ENCODE measurements around the gene FAU. TPM values are rescaled to one million over a fixed set of nuclear protein-coding genes. Genes with fewer than 3 reads are reported as not detected.

Gene FAU
- total and polyA plus RNA-seq, 2 of the 13 experiments (the other 11 are each of a cell fraction or from before 2014, with no cell fraction given) = 374 to 869 TPM

GRCh38 chr11:65110354-65110861, 11.5 kb downstream of the FAU start (continued):
- TF ChIP-seq, protein P1, sequence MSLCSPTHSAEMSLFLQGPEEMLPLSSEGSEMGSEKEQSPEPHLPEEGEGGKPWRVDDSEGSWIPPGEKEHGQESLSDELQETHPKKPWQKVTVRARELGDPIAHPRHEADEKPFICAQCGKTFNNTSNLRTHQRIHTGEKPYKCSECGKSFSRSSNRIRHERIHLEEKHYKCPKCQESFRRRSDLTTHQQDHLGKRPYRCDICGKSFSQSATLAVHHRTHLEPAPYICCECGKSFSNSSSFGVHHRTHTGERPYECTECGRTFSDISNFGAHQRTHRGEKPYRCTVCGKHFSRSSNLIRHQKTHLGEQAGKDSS (CRISPR knock-in tag; IDR thresholded peaks at IDR 0.05; ENCODE audit: borderline replicate concordance, low read depth) = no peak
- no peak for TF ChIP-seq NFE2L2 (IDR thresholded peaks at IDR 0.05; ENCODE audit: low read length)

DNA sequence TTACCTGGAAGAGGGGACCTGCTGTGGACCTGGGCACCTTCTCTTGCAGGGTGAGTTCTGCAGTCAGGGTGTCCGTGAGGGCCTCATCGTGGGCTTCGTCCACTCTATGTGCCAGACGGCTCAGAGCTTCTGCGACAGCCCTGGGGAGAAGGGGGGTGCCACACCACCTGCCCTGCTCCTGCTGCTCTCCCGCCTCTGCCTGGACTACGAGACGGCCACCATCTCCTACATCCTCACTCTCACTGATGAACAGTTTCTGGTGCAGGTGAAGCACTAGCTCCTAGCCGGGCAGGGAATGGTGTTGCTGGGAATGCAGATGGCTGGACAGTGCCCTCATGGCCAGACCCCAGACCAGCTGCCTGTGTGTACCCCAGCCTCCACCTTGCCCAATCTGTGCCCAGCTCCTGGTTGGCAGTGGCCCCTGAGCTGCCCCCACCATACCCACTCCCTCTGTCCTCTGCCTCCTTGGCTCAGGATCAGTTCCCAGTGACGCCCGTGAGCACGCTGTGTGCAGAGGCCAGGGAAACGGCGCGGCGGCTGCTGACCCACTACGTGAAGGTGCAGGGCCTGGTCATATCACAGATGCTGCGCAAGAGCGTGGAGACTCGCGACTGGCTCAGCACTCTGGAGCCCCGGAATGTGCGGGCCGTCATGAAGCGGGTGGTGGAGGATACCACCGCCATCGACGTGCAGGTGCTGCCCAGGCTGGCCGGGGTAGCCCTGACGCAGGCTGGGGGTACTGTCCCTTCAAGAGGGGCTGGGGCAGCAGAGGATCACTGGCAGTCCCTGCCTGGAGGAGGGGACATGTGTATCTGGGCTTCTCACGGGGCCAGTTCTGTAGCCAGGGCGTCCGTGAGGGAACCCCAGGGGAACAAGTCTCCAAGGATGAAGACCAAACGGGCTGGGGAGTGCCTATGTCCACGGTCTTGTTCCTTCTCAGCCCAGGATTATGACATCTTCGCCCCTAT, 12.4 kb downstream of the FAU start:
- CTCF ChIA-PET (ENCODE audit: low intra/inter-chr PET ratio, low total read pairs) = interaction anchor here (1.4 to 1.5 kb wide), 2 partner anchors 71 to 144 kb away, joined by 4 to 9 read pairs; no protein-coding TSS in a partner anchor
- POLR2A ChIA-PET = interaction anchor here (0.8 to 5.0 kb wide), 11 partner anchors 10 to 331 kb away, joined by 3 to 86 read pairs (median 9); partner anchors contain the start of genes BATF2, CAPN1, DPF2 and FAU
- Histone ChIP-seq H3K4me1 (ENCODE audit: insufficient read depth, low read length) (peaks cover 24% of the 10 kb centered on the region), H3K4me3 (replicated peaks in 1 of 3; ENCODE audit: insufficient read depth in 1 of 3, low read depth in 2 of 3, low read length in 3 of 3) (no peak overlapping the region), H3K4me2 (ENCODE audit: low read depth, low read length) (no peak overlapping the region), H3K27ac (ENCODE audit: extremely low read length, insufficient read depth, low read length) (no peak overlapping the region), H3K79me2 (ENCODE audit: insufficient read depth, low read length) (peaks cover 7% of the 10 kb centered on the region), H3K9me3 (ENCODE audit: low read length) (no peaks in the 10 kb centered on the region), H3K36me3 (replicated peaks in 1 of 2; ENCODE audit: control insufficient read depth in 1 of 2, insufficient read depth in 2 of 2, low read length in 2 of 2) (peaks cover 7 to 25% of the 10 kb centered on the region in 2 experiments; a peak in 3 of 5 replicates), H3K27me3 (ENCODE audit: control insufficient read depth in 1 of 2, insufficient read depth in 2 of 2, low read length in 2 of 2) (no peaks in the 10 kb centered on the region), H3K9ac (ENCODE audit: insufficient read depth, low read depth, low read length) (no peak overlapping the region), H2AFZ (ENCODE audit: low read length) (no peak overlapping the region), H4K20me1 (ENCODE audit: insufficient read depth, low read length) (no peaks in the 10 kb centered on the region)
- BruUV-seq (replicated peaks) = no TSS peak
- DNase-seq (ENCODE audit: low spot score) (no peak), FAIRE-seq (no peak), ATAC-seq (no peak)
- intact Hi-C loops (cut with micrococcal nuclease; ENCODE audit: unreplicated experiment) (loop anchor here (2.0 kb wide), 1 partner anchor 13 kb away; the partner anchor contains the start of gene VPS51), in situ Hi-C loops (cut with HindIII; ENCODE audit: extremely low pct_ligation_motif_present, low pct_unique_long_range_greater_than_20kb) (loop anchor here (5.0 kb wide), 1 partner anchor 73 kb away; the partner anchor contains the start of gene CAPN1)
- WGBS (ENCODE audit: low lambda C conversion rate) = 95% methylated on average over 26 of the region's 36 CpGs
- no peak for TF ChIP-seq ZNF512B (CRISPR knock-in tag; IDR thresholded peaks at IDR 0.05; ENCODE audit: borderline replicate concordance)
- 0 out of 2 replicates have a peak, but pooled peaks have one; percentile 9 for TF ChIP-seq KDM2A (CRISPR knock-in tag; IDR thresholded peaks at IDR 0.05; ENCODE audit: borderline replicate concordance, low read depth)
- TF ChIP-seq POLR2AphosphoS2 (IDR thresholded peaks at IDR 0.05; ENCODE audit: low read depth, low read length) = 0 out of 2 replicates have a peak, but pooled peaks have one; percentile 45
- TF ChIP-seq ZNF652 (CRISPR knock-in tag; IDR thresholded peaks at IDR 0.05; ENCODE audit: borderline replicate concordance, low read depth) = no peak
- no peak for TF ChIP-seq ZNF749 (CRISPR knock-in tag; IDR thresholded peaks at IDR 0.05; ENCODE audit: borderline replicate concordance)
- no peak for TF ChIP-seq HOXA7 (CRISPR knock-in tag; IDR thresholded peaks at IDR 0.05)
- 0 out of 2 replicates have a peak, but pooled peaks have one; percentile 2 for TF ChIP-seq ETV5 (CRISPR knock-in tag; IDR thresholded peaks at IDR 0.05; ENCODE audit: borderline replicate concordance)
- TF ChIP-seq, protein P2, sequence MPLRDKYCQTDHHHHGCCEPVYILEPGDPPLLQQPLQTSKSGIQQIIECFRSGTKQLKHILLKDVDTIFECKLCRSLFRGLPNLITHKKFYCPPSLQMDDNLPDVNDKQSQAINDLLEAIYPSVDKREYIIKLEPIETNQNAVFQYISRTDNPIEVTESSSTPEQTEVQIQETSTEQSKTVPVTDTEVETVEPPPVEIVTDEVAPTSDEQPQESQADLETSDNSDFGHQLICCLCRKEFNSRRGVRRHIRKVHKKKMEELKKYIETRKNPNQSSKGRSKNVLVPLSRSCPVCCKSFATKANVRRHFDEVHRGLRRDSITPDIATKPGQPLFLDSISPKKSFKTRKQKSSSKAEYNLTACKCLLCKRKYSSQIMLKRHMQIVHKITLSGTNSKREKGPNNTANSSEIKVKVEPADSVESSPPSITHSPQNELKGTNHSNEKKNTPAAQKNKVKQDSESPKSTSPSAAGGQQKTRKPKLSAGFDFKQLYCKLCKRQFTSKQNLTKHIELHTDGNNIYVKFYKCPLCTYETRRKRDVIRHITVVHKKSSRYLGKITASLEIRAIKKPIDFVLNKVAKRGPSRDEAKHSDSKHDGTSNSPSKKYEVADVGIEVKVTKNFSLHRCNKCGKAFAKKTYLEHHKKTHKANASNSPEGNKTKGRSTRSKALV (CRISPR knock-in tag; IDR thresholded peaks at IDR 0.05) = no peak
- peak; percentile 87 for TF ChIP-seq AGO2 (optimal IDR thresholded peaks at IDR 0.05; ENCODE audit: low read depth, low read length)

All from HepG2 (cell line).